Panc1 (cell line): ENCODE data around the gene GLCCI1.

ENCODE experiments used
- CTCF ChIP-seq: fragments of 450-650 bp; IDR thresholded peaks from 2 replicates; pipeline ENCODE4 v1.5.1; 2017; ENCODE audit warnings: mild to moderate bottlenecking
- POLR2AphosphoS5 ChIP-seq: IDR thresholded peaks from 2 replicates; pipeline ENCODE4 v1.6.1; 2012; ENCODE audit warnings: mild to moderate bottlenecking, low read depth, low read length, moderate library complexity
- SIN3A ChIP-seq: IDR thresholded peaks from 2 replicates; pipeline ENCODE4 v1.6.1; 2012; ENCODE audit warnings: low read depth, mild to moderate bottlenecking, low read length, moderate library complexity, borderline replicate concordance; ENCODE audit not compliant: insufficient read depth
- TCF7L2 ChIP-seq: IDR thresholded peaks from 2 replicates; pipeline ENCODE4 v1.6.1; 2011; ENCODE audit warnings: mild to moderate bottlenecking, low read depth, low read length, inconsistent platforms
- TF ChIP-seq, protein P1 (sequence below), 2 experiments: IDR thresholded peaks; 2 replicates each; pipeline ENCODE4 v1.6.1; 2011 to 2012; ENCODE audit warnings: low read depth in 2 of 2, control low read depth in 1 of 2, low read length in 1 of 2, mild to moderate bottlenecking in 1 of 2, moderate library complexity in 1 of 2; ENCODE audit not compliant: insufficient read depth in 1 of 2

DNA sequence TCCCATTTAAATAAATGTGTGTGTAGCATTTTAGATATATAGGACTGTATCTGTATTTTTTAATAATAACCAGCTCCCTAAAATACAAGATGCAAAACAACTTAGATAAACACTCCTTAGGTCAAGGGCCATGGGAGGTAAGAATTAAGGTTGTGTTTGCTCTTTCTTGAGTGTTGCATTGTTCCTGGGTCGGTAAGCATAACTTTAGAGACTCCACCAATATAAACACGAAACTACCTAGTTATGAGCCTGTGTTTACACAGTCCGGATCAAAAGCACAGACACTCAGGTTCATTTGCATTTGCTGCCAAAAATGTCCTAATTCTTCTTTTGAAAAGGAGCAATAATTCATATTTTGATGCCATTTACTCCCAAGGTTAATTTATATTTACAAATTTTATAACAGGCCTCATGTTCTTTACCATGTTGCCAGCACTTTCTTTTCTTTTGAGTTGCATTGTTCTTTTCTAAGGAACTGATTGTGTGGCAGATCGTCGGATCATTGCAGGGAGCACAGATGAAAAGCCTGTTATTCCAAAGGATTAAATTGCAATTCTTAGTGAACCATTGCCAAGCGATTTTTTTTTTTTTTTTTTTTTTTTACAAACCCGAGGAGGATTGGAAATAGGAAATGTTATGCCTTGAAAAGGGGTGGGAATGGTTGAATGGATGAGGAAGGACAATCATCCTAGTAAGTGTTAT is 45.8 kb upstream of the GLCCI1 start:
- TF ChIP-seq CTCF (no peak), SIN3A (no peak), POLR2AphosphoS5 (no peak), TCF7L2 (no peak)
- TF ChIP-seq, protein P1, sequence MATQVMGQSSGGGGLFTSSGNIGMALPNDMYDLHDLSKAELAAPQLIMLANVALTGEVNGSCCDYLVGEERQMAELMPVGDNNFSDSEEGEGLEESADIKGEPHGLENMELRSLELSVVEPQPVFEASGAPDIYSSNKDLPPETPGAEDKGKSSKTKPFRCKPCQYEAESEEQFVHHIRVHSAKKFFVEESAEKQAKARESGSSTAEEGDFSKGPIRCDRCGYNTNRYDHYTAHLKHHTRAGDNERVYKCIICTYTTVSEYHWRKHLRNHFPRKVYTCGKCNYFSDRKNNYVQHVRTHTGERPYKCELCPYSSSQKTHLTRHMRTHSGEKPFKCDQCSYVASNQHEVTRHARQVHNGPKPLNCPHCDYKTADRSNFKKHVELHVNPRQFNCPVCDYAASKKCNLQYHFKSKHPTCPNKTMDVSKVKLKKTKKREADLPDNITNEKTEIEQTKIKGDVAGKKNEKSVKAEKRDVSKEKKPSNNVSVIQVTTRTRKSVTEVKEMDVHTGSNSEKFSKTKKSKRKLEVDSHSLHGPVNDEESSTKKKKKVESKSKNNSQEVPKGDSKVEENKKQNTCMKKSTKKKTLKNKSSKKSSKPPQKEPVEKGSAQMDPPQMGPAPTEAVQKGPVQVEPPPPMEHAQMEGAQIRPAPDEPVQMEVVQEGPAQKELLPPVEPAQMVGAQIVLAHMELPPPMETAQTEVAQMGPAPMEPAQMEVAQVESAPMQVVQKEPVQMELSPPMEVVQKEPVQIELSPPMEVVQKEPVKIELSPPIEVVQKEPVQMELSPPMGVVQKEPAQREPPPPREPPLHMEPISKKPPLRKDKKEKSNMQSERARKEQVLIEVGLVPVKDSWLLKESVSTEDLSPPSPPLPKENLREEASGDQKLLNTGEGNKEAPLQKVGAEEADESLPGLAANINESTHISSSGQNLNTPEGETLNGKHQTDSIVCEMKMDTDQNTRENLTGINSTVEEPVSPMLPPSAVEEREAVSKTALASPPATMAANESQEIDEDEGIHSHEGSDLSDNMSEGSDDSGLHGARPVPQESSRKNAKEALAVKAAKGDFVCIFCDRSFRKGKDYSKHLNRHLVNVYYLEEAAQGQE (IDR thresholded peaks at IDR 0.05; ENCODE audit: insufficient read depth in 1 of 2, low read depth in 2 of 2, low read length in 1 of 2) = no peak
